ENCODE results near the gene EFHB.
"Not testable (repeated sequence)": the region's sequence is repeated elsewhere in the genome, so short reads cannot be mapped to it uniquely, and the experiment has no call there.

EFHB gene

DNA sequence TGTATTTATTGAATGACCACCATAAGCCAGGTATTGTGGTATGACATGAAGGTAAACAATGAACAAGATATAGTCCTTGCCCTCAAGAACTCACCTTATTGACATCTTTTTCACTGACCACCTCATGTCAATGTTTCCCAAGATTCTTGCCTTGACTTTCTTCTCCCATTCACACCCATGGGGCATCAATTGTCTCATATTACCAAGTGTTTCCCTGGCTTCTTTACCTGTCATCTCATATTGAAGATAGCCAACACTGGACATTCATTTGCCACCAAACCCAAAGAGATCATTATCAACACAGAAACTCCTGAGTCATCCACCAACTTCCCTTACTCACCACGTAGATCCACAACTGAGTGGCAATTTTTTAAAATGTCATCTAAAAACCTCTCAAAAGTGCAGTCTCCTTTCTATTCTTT is 2.2 kb downstream of the EFHB start:
- peak; percentile 24 for DNase-seq (ENCODE audit: low read depth)

- no peak for DNase-seq (ENCODE audit: low read depth)
Observed at GRCh38 chr3:19931180-19931692, 2.8 kb downstream of the EFHB start.

GRCh38 chr3:19920401-19921080 is 13.5 kb downstream of the EFHB start:
- no peak for DNase-seq (ENCODE audit: low read depth)

GRCh38 chr3:19917167-19917566 is 16.9 kb downstream of the EFHB start:
- DNase-seq (ENCODE audit: low read depth) = no peak

DNA sequence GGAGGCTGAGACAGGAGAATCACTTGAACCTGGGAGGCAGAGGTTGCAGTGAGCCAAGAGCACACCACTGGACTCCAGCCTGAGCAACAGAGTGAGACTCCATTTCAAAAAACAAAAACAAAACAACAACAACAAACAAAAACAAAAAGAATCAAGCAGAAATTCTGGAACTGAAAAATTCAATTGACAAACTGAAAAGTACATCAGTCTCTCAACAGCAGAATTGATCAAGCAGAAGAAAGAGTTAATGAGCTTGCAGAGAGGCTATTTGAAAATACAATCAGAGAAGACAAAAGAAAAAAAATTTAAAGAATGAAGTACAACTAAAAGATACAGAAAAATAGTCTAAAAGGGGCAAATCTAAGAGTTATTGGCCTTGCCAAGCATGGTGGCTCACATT is 22.6 kb downstream of the EFHB start:
- DNase-seq (ENCODE audit: low read depth) = no peak

DNA sequence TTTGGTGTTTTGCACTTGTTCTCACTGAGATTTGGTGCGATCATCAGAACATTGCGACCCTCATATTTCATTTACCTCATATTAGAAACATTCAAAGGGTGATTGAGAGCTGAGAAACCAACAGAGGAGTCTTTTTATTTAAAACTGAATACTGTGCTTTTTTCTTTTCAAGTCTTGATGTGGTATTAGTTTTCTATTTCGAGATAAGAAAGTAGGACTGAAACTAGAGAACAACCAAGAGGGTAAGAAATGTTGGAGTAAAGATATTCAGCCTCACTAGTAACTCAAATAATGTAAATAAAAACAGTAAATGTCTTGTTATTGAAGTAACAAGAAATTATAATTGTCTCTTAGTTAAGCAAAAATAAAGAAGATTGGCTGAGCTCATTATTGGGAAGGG is 26.5 kb downstream of the EFHB start:
- no peak for DNase-seq (ENCODE audit: low read depth)

- DNase-seq (ENCODE audit: low read depth) = no peak
Observed at GRCh38 chr3:19903649-19904048, 30.4 kb downstream of the EFHB start.

DNA sequence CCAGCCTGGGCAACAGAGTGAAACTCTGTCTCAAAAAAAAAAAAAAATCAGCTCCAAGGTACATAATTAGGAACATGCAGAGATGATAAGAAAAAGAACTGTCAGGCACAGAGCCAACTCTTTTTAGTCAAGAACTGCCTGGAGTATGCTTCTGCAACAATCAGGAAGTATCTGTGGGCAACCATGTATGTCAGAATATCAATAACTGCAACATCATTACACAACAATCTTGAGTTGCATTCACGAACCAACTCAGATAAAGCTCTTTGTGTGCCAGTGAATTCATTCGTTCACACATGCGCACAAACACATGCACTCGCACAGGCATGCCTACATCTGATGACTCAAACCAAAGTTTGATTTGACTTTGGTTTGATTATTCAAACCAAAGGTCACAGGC is 32.1 kb downstream of the EFHB start:
- DNase-seq (ENCODE audit: low read depth) = peak; percentile 41

- no peak for DNase-seq (ENCODE audit: low read depth)
Observed at GRCh38 chr3:19901337-19901736, 32.7 kb downstream of the EFHB start.

DNA sequence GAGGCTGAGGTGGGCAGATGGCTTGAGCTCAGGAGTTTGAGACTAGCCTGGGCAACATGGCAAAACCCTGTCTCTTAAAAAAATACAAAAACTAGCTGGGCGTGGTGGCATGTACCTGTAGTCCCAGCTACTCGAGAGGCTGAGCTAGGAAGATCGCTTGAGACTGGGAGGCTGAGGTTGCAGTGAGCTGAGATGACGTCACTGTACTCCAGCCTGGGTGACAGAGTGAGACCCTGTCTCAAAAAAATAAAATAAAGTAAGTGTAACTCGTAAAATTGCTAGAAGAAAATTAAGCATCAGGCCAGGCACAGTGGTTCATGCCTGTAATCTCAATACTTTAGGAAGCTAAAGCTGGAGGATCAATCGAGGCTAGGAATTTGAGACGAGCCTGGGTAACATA is 34.2 kb downstream of the EFHB start:
- not testable (repeated sequence) for DNase-seq (ENCODE audit: low read depth)

DNA sequence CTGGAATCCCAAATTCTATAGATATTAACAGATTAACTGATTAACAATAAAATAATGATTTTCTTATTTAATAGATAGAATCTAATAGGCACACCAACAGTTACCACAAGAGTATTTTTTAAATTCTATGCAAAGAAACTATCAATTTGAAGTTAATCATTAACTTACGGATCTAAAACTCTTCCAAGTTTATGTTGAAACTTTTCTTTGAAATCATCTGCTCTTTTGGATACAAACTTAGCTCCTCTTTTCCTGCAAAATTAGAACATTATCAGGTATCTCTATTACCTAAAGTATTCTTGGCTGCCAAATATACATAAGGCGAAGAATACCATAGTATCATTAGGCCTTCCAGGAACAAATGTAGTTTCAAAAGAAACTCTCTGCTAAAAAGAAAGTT is 34.8 kb downstream of the EFHB start:
- no peak for DNase-seq (ENCODE audit: low read depth)

DNA sequence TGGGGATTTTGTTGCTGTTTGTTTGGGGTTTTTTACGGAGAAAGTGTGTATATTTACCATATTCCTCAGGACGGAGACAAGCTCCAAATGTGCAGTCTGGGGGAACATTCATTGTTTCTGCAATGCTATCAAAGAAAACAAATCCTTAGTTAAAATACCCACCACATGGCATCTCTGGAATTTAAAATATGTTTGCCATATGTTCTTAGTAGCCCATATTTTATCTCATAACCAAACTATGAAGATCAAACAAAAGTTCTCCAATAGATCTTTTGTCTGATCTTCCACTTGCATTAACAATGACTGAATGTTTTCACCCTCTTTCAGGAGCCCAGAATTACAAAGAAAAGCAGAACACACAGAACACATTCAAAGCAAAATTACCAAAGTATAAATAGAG is 35.3 kb downstream of the EFHB start:
- peak; percentile 25 for DNase-seq (ENCODE audit: low read depth)

DNA sequence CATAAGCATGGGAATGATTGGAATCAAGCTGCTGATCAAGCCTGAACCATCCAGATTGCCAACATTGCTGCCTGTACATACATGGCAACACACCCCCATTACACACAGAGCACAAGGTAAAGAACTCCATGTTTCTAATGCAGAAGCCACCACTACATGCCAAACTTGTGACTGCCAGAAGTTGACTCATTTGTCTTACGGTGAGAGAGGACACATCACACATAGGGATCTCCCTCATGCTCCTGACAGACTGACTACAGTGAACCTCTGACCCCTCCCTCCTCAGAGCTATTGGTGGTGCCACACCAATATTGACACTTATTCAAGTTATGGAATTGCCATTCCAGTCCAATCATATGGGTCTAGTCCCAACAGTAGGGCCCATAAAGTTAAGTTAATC is 42.3 kb downstream of the EFHB start:
- DNase-seq (ENCODE audit: low read depth) = peak; percentile 45

GRCh38 chr3:19888428-19889152 is 45.4 kb downstream of the EFHB start:
- no peak for DNase-seq (ENCODE audit: low read depth)

- DNase-seq (ENCODE audit: low read depth) = not testable (repeated sequence)
Observed at GRCh38 chr3:19887122-19887521, 46.9 kb downstream of the EFHB start.

- peak; percentile 16 for DNase-seq (ENCODE audit: low read depth)
Observed at GRCh38 chr3:19886404-19886803, 47.6 kb downstream of the EFHB start.

DNA sequence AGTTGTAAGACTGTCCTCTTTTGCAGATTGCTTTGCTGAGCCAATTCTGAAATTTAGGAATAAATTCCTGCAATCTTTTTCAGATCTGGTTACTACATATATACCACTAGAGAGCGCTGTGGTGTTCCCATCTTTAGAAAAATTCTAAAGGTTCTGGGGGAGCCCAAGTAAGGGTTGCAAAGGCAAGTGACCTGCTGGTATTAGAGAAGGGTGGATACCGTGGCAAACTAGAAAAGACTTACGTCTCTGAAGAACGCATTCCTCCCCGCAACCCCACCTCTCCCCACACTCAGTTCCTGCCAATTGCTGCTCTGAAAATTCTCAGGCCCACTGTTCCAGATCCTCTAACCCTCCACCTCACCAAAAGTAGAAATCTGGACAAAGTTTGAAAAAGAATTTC is 48.5 kb downstream of the EFHB start:
- DNase-seq (ENCODE audit: low read depth) = peak; percentile 42

- DNase-seq (ENCODE audit: low read depth) = no peak
Observed at GRCh38 chr3:19881852-19882251, 52.2 kb downstream of the EFHB start.

- DNase-seq (ENCODE audit: low read depth) = no peak
Observed at GRCh38 chr3:19881036-19881435, 53.0 kb downstream of the EFHB start.

DNA sequence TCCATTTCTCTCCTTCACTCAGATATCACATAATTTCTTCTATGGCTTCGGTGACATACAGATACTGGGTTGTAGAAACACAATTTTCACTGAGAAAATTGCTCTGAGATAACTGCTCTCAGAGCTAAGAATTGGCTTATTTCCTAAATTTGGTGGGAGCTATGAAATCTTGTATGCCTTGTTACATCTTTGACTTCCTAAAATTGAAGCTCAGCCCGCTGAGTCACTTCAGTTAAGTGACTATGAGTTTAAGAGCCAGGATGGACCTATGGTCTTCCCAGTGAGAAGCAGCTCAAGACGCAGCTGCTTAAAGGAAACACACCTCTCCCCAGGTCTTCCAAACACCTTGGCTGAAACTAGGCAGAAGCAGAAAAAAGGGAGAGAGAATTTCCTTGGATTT is 56.4 kb downstream of the EFHB start:
- DNase-seq (ENCODE audit: low read depth) = no peak

DNA sequence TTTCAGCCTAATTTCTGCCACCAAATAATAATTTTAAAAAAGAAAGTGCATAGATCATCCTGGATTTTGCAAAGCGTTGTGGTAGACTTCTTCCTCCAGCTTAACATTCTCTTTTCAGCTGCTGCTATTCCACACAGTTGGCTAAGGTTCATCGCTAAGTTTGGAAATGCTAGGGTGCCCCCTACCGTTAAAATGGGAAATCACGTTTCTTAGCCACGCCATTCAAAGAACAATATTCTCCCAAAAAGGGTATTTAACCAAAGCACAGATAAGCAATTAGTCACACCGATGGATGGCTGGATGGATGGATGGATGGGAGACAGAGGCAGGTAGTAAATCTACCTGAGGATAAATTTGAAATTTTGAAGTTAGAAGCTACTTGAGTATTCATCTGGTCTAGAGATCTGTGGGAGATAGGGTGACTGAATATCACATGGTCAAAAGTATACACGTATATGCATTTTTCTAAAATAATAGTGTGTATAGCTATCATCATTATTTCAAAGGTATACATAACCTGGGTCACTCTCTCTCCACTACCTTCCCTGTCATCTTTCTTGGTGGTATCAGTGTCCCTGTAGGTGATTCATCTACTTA is 67.2 kb downstream of the EFHB start:
- DNase-seq (ENCODE audit: low read depth) = peak; percentile 58

DNA sequence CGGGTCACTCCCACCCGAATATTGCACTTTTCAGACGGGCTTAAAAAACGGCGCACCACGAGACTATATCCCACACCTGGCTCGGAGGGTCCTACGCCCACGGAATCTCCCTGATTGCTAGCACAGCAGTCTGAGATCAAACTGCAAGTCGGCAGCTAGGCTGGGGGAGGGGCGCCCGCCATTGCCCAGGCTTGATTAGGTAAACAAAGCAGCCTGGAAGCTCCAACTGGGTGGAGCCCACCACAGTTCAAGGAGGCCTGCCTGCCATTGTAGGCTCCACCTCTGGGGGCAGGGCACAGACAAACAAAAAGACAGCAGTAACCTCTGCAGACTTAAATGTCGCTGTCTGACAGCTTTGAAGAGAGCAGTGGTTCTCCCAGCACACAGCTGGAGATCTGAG is 78.7 kb downstream of the EFHB start:
- DNase-seq (ENCODE audit: low read depth) = not testable (repeated sequence)

- DNase-seq (ENCODE audit: low read depth) = not testable (repeated sequence)
Observed at GRCh38 chr3:19846609-19847008, 87.4 kb downstream of the EFHB start.
